ENCODE results near the gene ATOH8. TPM values are rescaled to one million over a fixed set of nuclear protein-coding genes. Genes with fewer than 3 reads are reported as not detected.

Gene ATOH8
- total RNA-seq, 1 donor from 2014 or later, result 0.07 TPM

DNA sequence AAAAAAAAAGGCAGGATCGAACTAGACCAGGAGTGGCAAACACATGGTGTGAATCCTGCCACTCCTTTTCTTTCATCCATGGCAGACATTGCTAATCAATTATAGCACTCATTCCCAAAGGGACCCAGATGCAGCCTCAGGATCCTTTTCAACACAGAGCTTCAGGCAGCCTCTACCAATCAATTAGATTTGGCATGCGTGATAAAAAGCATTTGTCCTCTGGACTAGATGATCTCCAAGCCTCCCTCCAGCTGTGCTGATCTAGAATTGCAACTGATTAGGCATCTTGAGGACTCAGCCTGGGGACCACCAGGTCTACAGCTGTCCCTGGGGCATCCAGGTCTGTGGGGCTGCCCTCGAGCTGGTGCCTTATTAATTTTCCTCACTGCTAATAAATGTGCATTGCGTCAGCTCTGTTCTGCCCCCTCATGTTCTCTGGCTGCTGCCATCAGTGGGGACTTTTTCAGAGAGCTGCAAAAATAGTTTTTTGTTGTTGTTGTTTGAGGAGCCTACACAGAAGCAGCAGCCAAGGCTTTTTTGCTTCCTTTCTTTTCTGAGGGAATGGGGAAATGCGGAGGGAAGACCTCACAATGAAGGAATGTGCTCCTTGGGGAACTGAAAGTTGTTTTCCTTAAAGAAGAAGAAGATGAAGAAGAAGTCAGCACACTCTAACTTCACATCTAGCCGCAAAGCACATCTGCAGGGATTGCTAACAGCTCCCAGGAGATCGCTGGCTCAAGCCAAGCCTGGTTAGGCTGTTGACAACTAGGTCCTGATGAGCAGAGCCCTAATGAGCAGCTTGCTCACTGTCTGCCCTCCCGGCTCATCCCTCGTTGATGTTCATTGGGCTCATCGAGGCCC is 8.8 kb upstream of the ATOH8 start:
- Mint-ChIP-seq H3K9me3 (no peaks in the 10 kb centered on the region), H3K36me3 (ENCODE audit: low read depth) (no peaks in the 10 kb centered on the region), H3K27ac (no peak overlapping the region), H3K4me3 (ENCODE audit: low read depth) (no peak overlapping the region), H3K27me3 (ENCODE audit: low read depth) (peaks cover 75% of the 10 kb centered on the region), H3K4me1 (ENCODE audit: low read depth) (peaks cover 4% of the 10 kb centered on the region)
- intact Hi-C loops (cut with micrococcal nuclease), result no loop called here
- DNase-seq (ENCODE audit: low spot score), result no peak

DNA sequence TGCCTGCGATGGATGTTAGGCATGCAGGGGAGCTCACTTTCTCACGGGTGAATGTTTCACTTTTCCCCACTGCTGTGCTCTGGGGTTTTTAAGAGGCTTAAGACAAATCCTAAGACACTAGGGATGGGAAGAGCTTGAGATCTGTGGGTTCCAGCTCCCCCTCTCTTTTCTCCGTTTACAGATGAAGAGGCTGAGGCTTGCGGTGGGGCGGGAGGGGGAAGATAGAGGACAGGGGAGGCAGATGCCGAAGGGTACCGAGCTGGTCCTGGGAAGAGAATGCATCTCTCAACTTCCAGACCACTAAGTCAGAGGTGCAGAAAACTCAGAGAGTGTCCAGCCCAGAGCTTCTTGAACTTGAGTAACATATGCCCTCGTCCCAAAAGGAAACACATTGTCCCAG is 8.2 kb upstream of the ATOH8 start:
- H3K4me1 Mint-ChIP-seq (ENCODE audit: low read depth), result peaks cover 4% of the 10 kb centered on the region
- no peak overlapping the region for H3K27ac Mint-ChIP-seq

GRCh38 chr2:85746321-85747004 is 7.3 kb upstream of the ATOH8 start:
- no peak for DNase-seq (ENCODE audit: low spot score)
- Mint-ChIP-seq H3K4me3 (ENCODE audit: low read depth) (no peak overlapping the region), H3K4me1 (ENCODE audit: low read depth) (peaks cover 4% of the 10 kb centered on the region), H3K27me3 (ENCODE audit: low read depth) (peaks cover 77% of the 10 kb centered on the region), H3K36me3 (ENCODE audit: low read depth) (no peaks in the 10 kb centered on the region), H3K9me3 (no peaks in the 10 kb centered on the region), H3K27ac (no peak overlapping the region)
- intact Hi-C loops (cut with micrococcal nuclease), result no loop called here

More for the DNA sequence above, 8.2 kb upstream of the ATOH8 start:
- Mint-ChIP-seq H3K27me3 (ENCODE audit: low read depth) (peaks cover 75% of the 10 kb centered on the region), H3K9me3 (no peaks in the 10 kb centered on the region), H3K4me3 (ENCODE audit: low read depth) (no peak overlapping the region), H3K36me3 (ENCODE audit: low read depth) (no peaks in the 10 kb centered on the region)
- DNase-seq (ENCODE audit: low spot score), result no peak
- intact Hi-C loops (cut with micrococcal nuclease), result no loop called here

- intact Hi-C loops (cut with micrococcal nuclease), result no loop called here
- no peaks in the 10 kb centered on the region for H3K9me3 Mint-ChIP-seq
- no peak for DNase-seq (ENCODE audit: low spot score)
- peaks cover 4% of the 10 kb centered on the region for H3K4me1 Mint-ChIP-seq (ENCODE audit: low read depth)
- peaks cover 78% of the 10 kb centered on the region for H3K27me3 Mint-ChIP-seq (ENCODE audit: low read depth)
- no peak overlapping the region for H3K4me3 Mint-ChIP-seq (ENCODE audit: low read depth)
- no peaks in the 10 kb centered on the region for H3K36me3 Mint-ChIP-seq (ENCODE audit: low read depth)
- no peak overlapping the region for H3K27ac Mint-ChIP-seq
These were observed 6.3 kb upstream of the ATOH8 start for GRCh38 chr2:85747441-85747840.

DNA sequence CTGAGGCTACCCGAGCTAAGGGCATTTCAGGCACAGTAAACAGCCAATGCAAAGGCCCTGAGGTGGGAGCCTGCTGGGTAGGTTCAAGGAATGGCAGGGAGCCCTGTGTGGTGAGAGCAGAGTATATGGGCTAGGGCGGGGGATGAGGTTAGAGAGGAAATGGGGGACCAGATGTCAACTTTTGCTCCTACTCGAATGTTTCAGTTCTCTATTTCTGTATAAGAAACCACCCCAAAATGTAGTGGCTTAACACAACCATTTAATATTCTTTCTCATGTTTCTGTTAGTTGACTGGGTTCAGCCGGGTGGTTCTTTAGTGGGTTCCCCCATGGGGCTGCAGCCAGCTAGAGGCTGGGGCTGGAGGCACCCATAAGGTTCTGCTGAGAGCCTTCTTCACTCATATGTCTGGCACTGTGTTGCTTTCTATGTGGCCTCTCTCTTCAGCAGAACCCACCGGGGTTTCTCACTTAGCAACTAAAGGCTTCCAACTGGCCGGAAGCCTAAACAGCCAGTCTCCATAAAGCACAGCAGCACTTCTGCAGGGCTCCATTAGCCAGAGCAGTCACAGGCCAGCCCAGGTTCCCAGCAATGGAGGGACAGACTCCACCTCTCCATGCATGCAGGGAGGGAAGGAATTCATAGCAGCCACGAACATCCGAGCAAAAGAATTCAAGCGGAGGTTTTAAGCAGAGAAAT is 5.6 kb upstream of the ATOH8 start:
- Mint-ChIP-seq H3K27me3 (ENCODE audit: low read depth) (peaks cover 80% of the 10 kb centered on the region), H3K36me3 (ENCODE audit: low read depth) (no peaks in the 10 kb centered on the region), H3K9me3 (no peaks in the 10 kb centered on the region), H3K4me1 (ENCODE audit: low read depth) (peaks cover 7% of the 10 kb centered on the region), H3K27ac (no peak overlapping the region), H3K4me3 (ENCODE audit: low read depth) (no peak overlapping the region)
- DNase-seq (ENCODE audit: low spot score), result no peak
- intact Hi-C loops (cut with micrococcal nuclease), result no loop called here

- no peak for DNase-seq (ENCODE audit: low spot score)
- no peak overlapping the region for H3K4me3 Mint-ChIP-seq (ENCODE audit: low read depth)
- H3K27me3 Mint-ChIP-seq (ENCODE audit: low read depth), result peaks cover 78% of the 10 kb centered on the region
- H3K9me3 Mint-ChIP-seq, result no peaks in the 10 kb centered on the region
- no peak overlapping the region for H3K27ac Mint-ChIP-seq
- no peaks in the 10 kb centered on the region for H3K36me3 Mint-ChIP-seq (ENCODE audit: low read depth)
- intact Hi-C loops (cut with micrococcal nuclease), result no loop called here
- peaks cover 4% of the 10 kb centered on the region for H3K4me1 Mint-ChIP-seq (ENCODE audit: low read depth)
These were observed 4.6 kb upstream of the ATOH8 start for GRCh38 chr2:85748985-85749875.

GRCh38 chr2:85750587-85751575 is 2.9 kb upstream of the ATOH8 start:
- intact Hi-C loops (cut with micrococcal nuclease), result loop anchor here (1.0 kb wide), 1 partner anchor 63 kb away; no protein-coding TSS in a partner anchor
- Mint-ChIP-seq H3K9me3 (no peaks in the 10 kb centered on the region), H3K27me3 (ENCODE audit: low read depth) (peaks cover 80% of the 10 kb centered on the region), H3K4me1 (ENCODE audit: low read depth) (peaks cover 14% of the 10 kb centered on the region), H3K27ac (no peak overlapping the region), H3K36me3 (ENCODE audit: low read depth) (no peaks in the 10 kb centered on the region), H3K4me3 (ENCODE audit: low read depth) (no peak overlapping the region)
- DNase-seq (ENCODE audit: low spot score), result peak; percentile 35

- Mint-ChIP-seq H3K9me3 (no peaks in the 10 kb centered on the region), H3K27ac (no peak overlapping the region), H3K4me3 (ENCODE audit: low read depth) (no peak overlapping the region), H3K27me3 (ENCODE audit: low read depth) (peaks cover 78% of the 10 kb centered on the region), H3K4me1 (ENCODE audit: low read depth) (peaks cover 15% of the 10 kb centered on the region), H3K36me3 (ENCODE audit: low read depth) (no peaks in the 10 kb centered on the region)
- no peak for DNase-seq (ENCODE audit: low spot score)
- intact Hi-C loops (cut with micrococcal nuclease), result no loop called here
These were observed 2.2 kb upstream of the ATOH8 start for GRCh38 chr2:85751627-85752026.

GRCh38 chr2:85753035-85753524 is 711 bp upstream of the ATOH8 start:
- Mint-ChIP-seq H3K9me3 (no peaks in the 10 kb centered on the region), H3K27me3 (ENCODE audit: low read depth) (peaks cover 72% of the 10 kb centered on the region), H3K27ac (no peak overlapping the region), H3K4me1 (ENCODE audit: low read depth) (peaks cover 15% of the 10 kb centered on the region), H3K36me3 (ENCODE audit: low read depth) (no peaks in the 10 kb centered on the region), H3K4me3 (ENCODE audit: low read depth) (peak overlapping the region; percentile 54)
- no peak for DNase-seq (ENCODE audit: low spot score)
- intact Hi-C loops (cut with micrococcal nuclease), result no loop called here

DNA sequence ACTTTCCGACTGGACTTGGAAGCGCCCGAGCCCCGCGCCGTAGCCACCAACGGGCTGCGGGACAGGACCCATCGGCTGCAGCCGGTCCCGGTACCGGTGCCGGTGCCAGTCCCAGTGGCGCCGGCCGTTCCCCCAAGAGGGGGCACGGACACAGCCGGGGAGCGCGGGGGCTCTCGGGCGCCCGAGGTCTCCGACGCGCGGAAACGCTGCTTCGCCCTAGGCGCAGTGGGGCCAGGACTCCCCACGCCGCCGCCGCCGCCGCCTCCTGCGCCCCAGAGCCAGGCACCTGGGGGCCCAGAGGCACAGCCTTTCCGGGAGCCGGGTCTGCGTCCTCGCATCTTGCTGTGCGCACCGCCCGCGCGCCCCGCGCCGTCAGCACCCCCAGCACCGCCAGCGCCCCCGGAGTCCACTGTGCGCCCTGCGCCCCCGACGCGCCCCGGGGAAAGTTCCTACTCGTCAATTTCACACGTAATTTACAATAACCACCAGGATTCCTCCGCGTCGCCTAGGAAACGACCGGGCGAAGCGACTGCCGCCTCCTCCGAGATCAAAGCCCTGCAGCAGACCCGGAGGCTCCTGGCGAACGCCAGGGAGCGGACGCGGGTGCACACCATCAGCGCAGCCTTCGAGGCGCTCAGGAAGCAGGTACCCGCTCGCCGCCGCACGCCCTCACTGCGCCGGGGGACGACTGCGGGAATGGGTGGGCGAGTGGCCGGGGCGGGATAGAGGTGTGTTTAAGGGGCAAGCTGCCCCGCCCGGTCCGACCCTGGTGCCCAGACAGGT is 713 bp downstream of the ATOH8 start:
- H3K4me3 Mint-ChIP-seq (ENCODE audit: low read depth), result peak overlapping the region; percentile 81
- intact Hi-C loops (cut with micrococcal nuclease), result no loop called here

More for the DNA sequence above, 713 bp downstream of the ATOH8 start:
- no peaks in the 10 kb centered on the region for H3K36me3 Mint-ChIP-seq (ENCODE audit: low read depth)
- H3K4me1 Mint-ChIP-seq (ENCODE audit: low read depth), result peaks cover 15% of the 10 kb centered on the region
- DNase-seq (ENCODE audit: low spot score), result peak; percentile 29
- peaks cover 60% of the 10 kb centered on the region for H3K27me3 Mint-ChIP-seq (ENCODE audit: low read depth)
- no peak overlapping the region for H3K27ac Mint-ChIP-seq
- H3K9me3 Mint-ChIP-seq, result no peaks in the 10 kb centered on the region

All from activated T-helper 2 cell treated with anti-CD3 and anti-CD28 coated beads, Interferon-gamma antibody, Interleukin-2, Interleukin-4, amounts not matched to agents 10 μg/mL and 5 μg/mL and 100 μg/mL, durations not matched to agents 14 hours and 24 hours and 36 hours (primary cell).